Activated CD4-positive, alpha-beta T cell treated with anti-CD3 and anti-CD28 coated beads, Interleukin-2, Interleukin-6, amounts not matched to agents 100 ng/mL and 50 ng/mL, durations not matched to agents 16 hours and 8 hours (primary cell): Measurements from ENCODE around the gene ARAP2.
A peak's percentile ranks its signal among the peaks of the same experiment; 100 is the strongest.

Source experiments
- DNase-seq: peaks from one replicate; pipeline ENCODE4 v3.0.0-alpha.2; 2020

ARAP2 gene

GRCh38 chr4:36218121-36218520 is 26.2 kb downstream of the ARAP2 start:
- no peak for DNase-seq

DNA sequence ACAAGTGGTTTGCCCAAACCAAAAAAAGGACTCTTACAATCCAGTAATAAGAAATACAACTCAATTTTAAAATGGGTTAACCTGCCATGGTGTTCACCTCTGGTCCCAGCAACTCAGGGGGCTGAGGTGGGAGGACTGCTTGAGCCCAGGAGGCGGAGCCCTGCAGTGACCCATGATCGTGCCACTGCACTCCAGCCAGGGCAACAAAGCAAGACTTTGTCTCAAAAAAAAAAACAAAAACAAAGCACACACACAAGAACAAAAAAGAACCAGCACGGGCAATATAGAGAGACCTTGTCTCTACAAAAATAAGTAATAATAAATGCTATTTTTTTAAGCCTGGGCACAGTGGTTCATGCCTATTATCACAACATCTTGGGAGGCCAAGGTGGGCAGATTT is 28.7 kb downstream of the ARAP2 start:
- no peak for DNase-seq

DNA sequence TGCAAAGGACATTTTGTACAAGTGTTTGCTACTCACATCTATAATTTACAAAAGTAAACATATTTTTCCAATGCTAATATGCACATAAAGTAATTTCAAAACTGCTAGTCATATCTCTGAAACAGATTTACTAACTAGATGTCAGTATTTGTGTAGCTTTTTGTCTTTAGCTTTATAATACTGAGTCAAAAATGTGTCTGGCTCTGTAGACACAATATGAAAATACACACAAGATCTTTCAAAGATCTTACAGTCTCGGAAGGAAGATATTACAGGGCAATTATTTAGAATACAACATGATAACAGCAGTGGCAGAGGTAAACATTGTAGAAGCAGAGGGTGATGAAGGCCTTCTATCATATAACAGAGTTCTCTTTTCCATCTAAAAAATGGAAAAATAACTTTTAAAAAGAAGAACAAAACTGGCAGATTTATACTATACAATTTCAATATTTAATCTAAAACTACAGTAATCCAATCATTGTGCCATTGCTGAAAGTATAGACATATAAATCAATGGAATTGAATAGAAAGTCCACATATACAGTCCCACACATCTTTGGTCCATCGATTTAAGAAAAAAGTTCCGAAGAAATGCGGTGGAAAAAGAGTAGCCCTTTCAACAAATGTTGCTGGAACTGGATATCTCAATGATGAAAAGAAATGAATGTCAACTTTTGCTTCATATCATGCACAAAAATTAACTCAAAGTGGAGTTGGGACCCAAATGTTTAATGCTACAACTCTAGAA is 29.4 kb downstream of the ARAP2 start:
- no peak for DNase-seq

DNA sequence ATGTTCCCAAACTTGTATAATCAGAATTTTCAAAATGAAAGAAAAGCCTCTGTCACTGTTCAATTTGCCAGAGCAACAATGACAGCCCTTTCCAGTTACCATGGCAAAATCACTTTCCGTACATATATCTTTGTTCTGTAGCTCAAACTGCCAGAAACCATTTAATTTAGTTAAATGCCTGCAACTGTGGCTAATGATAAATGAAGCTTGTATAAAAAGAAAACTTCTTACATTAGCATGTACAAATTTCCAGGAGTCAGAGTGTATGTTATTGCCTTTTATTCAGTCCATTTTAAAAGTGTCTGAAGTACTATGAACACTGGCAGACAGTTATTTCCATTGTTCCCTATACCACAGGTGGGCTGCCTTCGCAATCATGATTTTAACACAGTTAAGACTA is 30.3 kb downstream of the ARAP2 start:
- DNase-seq, result no peak

GRCh38 chr4:36211084-36211483 is 33.2 kb downstream of the ARAP2 start:
- no peak for DNase-seq

DNA sequence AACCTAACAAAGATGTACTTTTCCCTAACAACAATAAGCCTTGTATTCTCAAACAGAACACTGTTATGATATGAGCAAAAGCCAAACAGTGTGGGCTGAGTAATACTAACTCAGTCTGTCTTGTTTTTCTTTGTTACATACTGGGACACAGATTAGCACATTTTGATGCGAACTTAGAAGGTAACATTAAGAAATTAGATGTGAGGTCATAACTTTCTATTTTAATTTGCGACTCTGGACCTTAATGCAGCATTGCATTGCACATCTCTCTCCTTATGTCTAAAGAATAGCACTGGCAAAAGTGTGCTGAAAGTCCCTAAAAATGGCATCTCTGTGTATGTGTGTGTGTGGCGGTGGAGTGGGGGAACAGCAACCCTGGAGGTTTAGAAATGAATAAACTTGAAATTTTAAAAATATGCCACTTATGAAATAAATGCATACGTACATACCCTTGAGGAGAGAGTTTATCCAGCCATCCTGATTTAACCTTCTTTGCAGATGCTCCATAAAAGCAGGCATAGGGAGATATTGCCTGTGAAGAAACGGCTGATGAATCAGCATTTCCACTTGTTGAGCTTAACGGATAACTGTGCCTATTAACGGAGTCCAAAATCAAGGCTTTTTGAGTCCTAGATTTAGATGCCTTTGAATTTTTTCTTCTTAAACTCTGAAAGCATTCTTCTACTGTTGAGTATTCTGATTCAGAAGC is 34.2 kb downstream of the ARAP2 start:
- DNase-seq, result peak; percentile 54

DNA sequence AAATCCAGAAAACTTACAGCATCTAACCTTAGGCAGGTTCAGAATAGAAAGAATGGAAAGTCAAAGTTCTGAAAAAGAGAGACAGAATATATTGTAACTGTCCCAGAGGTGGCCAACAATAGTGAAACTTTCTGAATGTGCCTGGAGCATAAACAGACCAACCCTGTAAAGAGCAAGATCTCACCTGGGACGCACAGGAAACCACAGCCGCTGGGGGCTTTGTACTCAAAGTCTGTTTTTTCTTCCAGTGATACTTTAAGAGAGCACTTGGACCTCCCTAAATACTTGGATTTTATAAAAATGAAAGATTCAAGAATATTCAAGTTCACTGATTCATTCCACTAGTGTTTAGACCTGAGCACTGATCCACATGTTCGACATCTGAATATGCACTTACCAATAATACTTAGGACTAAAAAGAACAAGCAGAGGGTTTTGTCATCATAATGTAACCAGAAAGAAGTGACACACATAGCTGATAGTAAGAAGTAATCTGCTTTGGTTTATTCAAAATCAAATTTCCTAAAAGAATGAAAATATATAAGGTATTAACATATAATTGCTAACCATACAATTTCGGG is 35.3 kb downstream of the ARAP2 start:
- DNase-seq, result peak; percentile 70

GRCh38 chr4:36207831-36208520 is 36.3 kb downstream of the ARAP2 start:
- no peak for DNase-seq

DNA sequence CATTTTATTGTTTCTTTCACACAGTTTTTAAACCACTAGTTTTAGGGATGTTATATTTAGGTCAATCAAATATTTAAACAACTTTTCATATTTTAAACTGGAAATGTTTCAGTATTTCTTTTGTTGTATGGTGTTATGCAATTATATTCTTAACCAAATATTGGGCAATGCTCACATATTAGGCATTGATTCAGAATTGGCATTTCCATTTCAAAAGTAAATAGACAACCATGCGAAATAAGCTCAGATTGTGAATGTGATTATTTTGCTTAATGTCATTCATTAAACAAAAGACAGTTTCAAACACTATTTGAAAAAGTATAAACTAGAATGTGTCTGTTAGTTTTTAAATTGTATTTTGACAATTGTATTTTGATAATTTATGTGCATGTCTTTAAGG is 36.9 kb downstream of the ARAP2 start:
- no peak for DNase-seq

- DNase-seq, result no peak
Observed at GRCh38 chr4:36206603-36207311, 37.6 kb downstream of the ARAP2 start.

DNA sequence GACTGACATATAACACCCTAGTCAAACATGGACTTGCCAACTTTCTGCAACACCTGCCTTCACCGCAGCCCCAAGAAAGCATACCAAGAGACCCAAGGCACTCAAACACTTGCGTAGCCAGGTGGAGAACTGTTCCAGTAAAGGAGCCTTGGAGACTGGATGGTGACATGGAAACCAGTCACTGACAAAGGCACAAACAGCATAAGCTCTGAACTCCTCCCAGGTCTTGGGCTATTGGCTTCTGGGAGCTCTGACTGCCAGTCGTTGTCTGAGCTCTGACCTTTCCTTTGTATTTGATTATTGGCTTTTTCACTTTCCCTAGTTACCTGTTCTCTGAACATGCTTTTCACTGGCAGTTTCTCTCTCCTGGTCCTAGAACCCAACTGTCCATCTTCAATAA is 38.3 kb downstream of the ARAP2 start:
- DNase-seq, result no peak

GRCh38 chr4:36198861-36199260 is 45.5 kb downstream of the ARAP2 start:
- DNase-seq, result no peak

DNA sequence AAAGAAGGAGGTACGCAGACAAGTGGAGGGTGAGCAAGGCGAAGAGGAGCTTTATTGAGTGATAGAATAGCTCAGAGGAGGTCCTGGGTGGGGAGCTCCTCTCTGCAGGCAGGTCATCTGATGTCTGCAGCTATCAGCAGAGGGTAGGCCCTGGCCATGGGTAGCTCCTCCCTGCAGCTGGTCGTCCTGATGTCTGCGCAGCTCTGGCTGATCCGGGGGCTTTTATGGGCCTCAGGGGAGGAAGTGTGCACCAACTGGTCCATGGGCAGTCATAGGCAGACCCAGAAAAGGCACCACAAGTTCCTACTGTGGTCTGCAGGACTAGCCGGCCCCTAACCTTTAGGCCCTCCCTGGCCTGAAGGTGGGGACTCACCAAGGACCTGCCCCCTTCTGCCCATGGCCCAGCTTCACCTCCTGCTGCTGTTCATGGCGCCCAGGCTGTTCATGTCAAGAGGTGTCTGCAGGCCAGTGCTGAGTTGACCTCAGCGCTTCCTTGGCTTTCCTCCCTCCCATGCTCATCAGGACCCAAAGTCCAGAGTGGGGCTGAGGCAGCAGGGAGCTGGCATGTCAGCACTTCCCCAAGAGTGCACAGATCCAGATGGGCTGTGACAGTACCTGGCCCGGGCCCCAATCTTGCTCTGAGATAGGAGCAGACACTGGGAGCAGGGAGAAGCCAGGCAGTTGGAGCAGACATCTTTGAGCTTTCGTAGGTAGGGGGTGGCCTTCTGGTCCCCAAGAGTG is 46.1 kb downstream of the ARAP2 start:
- DNase-seq, result no peak

DNA sequence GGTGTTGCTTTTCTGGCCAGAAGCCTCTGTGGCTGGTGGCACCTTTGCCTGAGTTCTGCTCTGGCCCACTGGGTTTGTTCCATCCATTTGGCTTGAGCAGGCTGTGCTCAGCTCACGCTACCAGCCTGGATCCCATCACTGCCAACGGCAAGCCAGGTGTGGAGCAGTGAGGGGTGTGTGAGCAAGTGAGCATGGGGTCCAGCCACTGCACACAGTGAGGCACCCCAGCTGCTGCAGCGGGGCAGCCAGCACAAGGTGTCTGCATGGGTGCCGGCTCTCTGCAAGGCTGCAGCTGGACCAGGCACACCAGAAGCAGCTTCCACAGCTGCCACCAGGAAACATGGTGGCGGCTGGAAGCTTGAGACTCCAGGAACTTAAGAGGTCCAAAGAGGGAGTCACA is 46.8 kb downstream of the ARAP2 start:
- DNase-seq, result no peak

- DNase-seq, result no peak
Observed at GRCh38 chr4:36196145-36196913, 48.0 kb downstream of the ARAP2 start.

GRCh38 chr4:36192922-36193321 is 51.4 kb downstream of the ARAP2 start:
- no peak for DNase-seq

DNA sequence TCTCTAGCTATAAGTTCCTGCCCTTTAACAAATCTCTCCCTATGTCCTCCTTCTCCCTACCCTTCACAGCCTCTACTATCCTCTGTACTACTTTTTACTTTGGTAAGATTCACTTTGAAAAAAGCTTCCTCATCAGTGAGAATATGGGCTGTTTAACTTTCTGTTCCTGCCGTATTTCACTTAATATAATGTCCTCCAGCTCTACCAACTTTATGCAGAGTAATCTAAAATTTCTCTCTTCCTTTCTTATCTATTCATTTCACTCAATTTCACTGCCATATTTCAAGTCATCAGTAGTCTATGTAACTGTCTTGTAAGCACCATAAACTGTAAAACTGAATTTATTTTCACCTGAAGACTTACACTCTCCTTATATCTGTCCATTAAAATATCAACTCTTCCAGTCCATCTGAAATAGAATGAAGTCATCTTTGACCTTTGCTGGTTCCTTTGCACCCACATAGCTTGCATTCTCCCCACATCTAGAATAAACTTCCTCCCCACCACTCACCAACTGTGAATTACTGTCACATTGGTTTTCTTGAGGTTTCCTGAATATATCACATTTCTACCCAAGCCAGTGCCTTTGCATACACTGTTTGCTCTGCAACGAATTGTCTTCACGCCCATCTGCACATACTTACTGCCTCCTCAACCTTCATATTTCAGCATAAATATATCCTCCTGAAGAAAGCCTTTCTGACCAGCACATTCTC is 54.6 kb downstream of the ARAP2 start:
- peak; percentile 48 for DNase-seq

DNA sequence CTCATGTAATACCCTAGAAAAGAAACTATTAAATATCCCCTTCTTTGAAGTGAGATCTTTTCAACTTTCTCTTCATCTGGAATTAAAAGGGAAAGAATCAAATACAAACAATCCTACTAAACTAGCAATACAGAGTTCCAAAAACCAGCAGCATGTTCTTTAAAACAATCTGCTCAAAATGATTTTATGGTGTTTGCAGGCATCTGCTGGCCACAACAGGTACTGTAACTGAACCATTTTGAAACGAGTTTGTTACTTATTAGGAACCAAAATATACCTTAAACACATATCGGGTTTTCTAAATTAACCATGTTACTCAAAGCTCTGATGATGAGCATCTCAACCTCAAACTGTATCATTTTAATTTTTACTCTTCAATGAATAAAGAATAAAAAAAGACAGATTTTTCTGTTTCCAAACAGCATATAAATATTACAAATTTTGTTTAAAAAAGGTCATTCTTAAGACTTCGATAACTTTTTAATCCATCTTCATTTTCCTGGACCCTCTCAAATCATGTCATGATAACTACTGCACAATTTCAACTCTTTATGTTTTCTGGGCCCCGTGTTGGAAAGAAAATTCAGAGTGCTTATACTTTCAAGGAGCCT is 56.5 kb downstream of the ARAP2 start:
- DNase-seq, result peak; percentile 16

DNA sequence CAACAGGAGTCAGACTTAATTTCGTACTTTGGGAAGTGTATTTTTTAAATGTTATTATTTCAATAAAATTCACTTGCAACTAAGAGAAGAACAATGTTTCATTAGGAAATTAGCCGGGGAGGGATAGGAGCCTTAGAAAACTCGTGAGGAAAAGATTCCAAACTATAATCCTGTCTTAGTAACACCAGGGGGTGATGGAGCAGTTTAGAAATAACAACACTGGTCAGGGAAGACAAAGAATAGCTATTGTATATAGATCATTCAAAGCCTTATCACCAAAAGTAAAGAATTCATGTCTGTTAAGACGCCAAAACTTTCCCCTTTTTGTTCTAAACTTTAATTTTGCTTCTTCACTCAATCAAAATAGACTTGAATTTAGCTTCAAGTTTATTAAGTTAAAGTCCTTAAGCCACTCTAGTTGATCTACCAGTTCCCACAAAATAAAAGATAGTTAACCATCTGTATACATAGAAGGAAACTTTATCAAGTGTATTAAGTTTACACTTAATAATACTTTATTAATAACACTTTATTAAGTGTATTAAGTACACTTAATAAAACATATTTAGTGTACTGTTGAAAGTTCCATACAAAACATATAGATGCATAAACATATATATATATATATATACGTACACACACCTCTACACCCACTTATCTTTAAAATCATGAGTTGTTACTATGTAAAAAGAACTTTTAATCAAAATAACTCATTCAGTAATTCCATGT is 60.5 kb downstream of the ARAP2 start:
- no peak for DNase-seq

GRCh38 chr4:36183232-36183631 is 61.1 kb downstream of the ARAP2 start:
- DNase-seq, result no peak
